Keratinocyte (primary cell): ENCODE results near the gene CLN6. TPM values are rescaled to one million over a fixed set of nuclear protein-coding genes. Genes with fewer than 3 reads are reported as not detected.

Experiments
- DNase-seq: peaks from one replicate; pipeline ENCODE4 v3.0.0-alpha.2; 2011; ENCODE audit warnings: low read depth, missing footprints, low spot score
- FAIRE-seq: peaks from 2 replicates; lab custom pipeline; 2011; peaks lifted over from hg19 to GRCh38; lab: Jason Lieb, UNC
- H2AFZ ChIP-seq: 2 replicates; pipeline ENCODE4 v1.6.0; 2012; ENCODE audit warnings: low read length, control low read depth, inconsistent platforms; ENCODE audit not compliant: control insufficient read depth
- H3K27ac ChIP-seq: 2 replicates; pipeline ENCODE4 v1.5.1; 2011; ENCODE audit warnings: low read length; ENCODE audit not compliant: control insufficient read depth, insufficient read depth
- H3K27me3 ChIP-seq: 3 replicates; pipeline ENCODE4 v1.6.0; 2011; ENCODE audit warnings: low read length; ENCODE audit not compliant: control insufficient read depth, insufficient read depth; ENCODE audit errors: extremely low read depth
- H3K36me3 ChIP-seq, 2 experiments: 2 replicates in 1 of 2; 3 replicates in 1 of 2; pipeline ENCODE4 v1.5.1; 2011; ENCODE audit warnings: low read length in 2 of 2, mild to moderate bottlenecking in 1 of 2; ENCODE audit not compliant: control insufficient read depth in 2 of 2, insufficient read depth in 2 of 2; ENCODE audit errors: extremely low read depth in 1 of 2
- H3K4me1 ChIP-seq: 3 replicates; pipeline ENCODE4 v1.5.1; 2011; ENCODE audit warnings: low read length; ENCODE audit not compliant: control insufficient read depth, insufficient read depth; ENCODE audit errors: extremely low read depth
- H3K4me2 ChIP-seq: 3 replicates; pipeline ENCODE4 v1.6.0; 2011; ENCODE audit warnings: low read depth, low read length; ENCODE audit not compliant: control insufficient read depth, insufficient read depth; ENCODE audit errors: extremely low read depth
- H3K4me3 ChIP-seq, 3 experiments: fragments of 200-600 bp in 1 of 3; sonication (generic) in 1 of 3; 2 replicates in 2 of 3; 3 replicates in 1 of 3; pipeline ENCODE4 v1.5.1; 2011 to 2016; ENCODE audit warnings: low read length in 3 of 3, mild to moderate bottlenecking in 3 of 3, control low read depth in 2 of 3, inconsistent platforms in 1 of 3, low read depth in 1 of 3, mixed read lengths in 1 of 3, mixed run types in 1 of 3, moderate library complexity in 1 of 3; ENCODE audit not compliant: control insufficient read depth in 2 of 3, insufficient read depth in 2 of 3; ENCODE audit errors: extremely low read depth in 1 of 3
- H3K79me2 ChIP-seq: 2 replicates; pipeline ENCODE4 v1.6.0; 2012; ENCODE audit warnings: low read length; ENCODE audit not compliant: control insufficient read depth, insufficient read depth
- H3K9ac ChIP-seq: 3 replicates; pipeline ENCODE4 v1.6.0; 2011; ENCODE audit warnings: low read length; ENCODE audit not compliant: control insufficient read depth, insufficient read depth; ENCODE audit errors: extremely low read depth
- H3K9me1 ChIP-seq: 3 replicates; pipeline ENCODE4 v1.6.0; 2011; ENCODE audit warnings: low read length; ENCODE audit not compliant: control insufficient read depth, insufficient read depth; ENCODE audit errors: extremely low read depth
- H3K9me3 ChIP-seq: 2 replicates; pipeline ENCODE4 v1.5.1; 2012; ENCODE audit warnings: low read depth, low read length; ENCODE audit not compliant: control insufficient read depth
- H4K20me1 ChIP-seq: 3 replicates; pipeline ENCODE4 v1.6.0; 2011; ENCODE audit warnings: low read length; ENCODE audit not compliant: control insufficient read depth, insufficient read depth; ENCODE audit errors: extremely low read depth
- CTCF ChIP-seq, 3 experiments: IDR thresholded peaks in 1 of 3; conservative IDR thresholded peaks in 1 of 3; optimal IDR thresholded peaks in 1 of 3; 2 replicates in 2 of 3; 3 replicates in 1 of 3; pipeline versions ENCODE3 to v1.5.1; 2011; ENCODE audit warnings: low read length in 3 of 3, mild to moderate bottlenecking in 3 of 3, moderate library complexity in 2 of 3, control low read depth in 1 of 3, inconsistent platforms in 1 of 3; ENCODE audit not compliant: insufficient read depth in 2 of 3; ENCODE audit errors: extremely low read depth in 1 of 3
- EZH2 ChIP-seq: IDR thresholded peaks from one replicate; pipeline ENCODE4 v1.6.1; 2012; ENCODE audit warnings: inconsistent platforms, mild to moderate bottlenecking, low read length, moderate library complexity
- dilution Hi-C: fragments of 300-500 bp; cut with MboI; formaldehyde crosslinking; loops from one replicate; pipeline ENCODE4 v1.7.0; 2020; ENCODE audit warnings: low sequenced_read_pairs; ENCODE audit not compliant: extremely low pct_ligation_motif_present
- polyA plus RNA-seq, 5 experiments: library from polyadenylated mRNA; depleted of rRNA in 3 of 5; stranded (reverse) in 3 of 5; stranded (forward) in 1 of 5; unstranded in 1 of 5; fragments of >200 nt; gene quantifications; 1 replicate in 1 of 5; 2 replicates in 3 of 5; 3 replicates in 1 of 5; pipeline versions ENCODE4 v1.2.1 to v1.2.3, GENCODE V29; 2011 to 2012; ENCODE audit warnings: missing spikeins in 2 of 5, low read depth in 1 of 5, low replicate concordance in 1 of 5

Gene CLN6
- polyA plus RNA-seq, 1 donor (not counting 4 experiments of a cell fraction or from before 2014, with no cell fraction given), result 26.7 TPM

- no peak for FAIRE-seq
These were observed 66.3 kb downstream of the CLN6 start for GRCh38 chr15:68163191-68163590.

GRCh38 chr15:68158046-68158628, 71.4 kb downstream of the CLN6 start:
- H3K4me2 ChIP-seq, result no peak overlapping the region
- H3K79me2 ChIP-seq, result no peaks in the 10 kb centered on the region
- dilution Hi-C loops, result no loop called here
- TF ChIP-seq CTCF (optimal IDR thresholded peaks at IDR 0.05 in 1 of 3, IDR thresholded peaks at IDR 0.05 in 1 of 3, conservative IDR thresholded peaks at IDR 0.05 in 1 of 3; ENCODE audit: extremely low read depth in 1 of 3, insufficient read depth in 2 of 3, low read length in 3 of 3) (no peak), EZH2 (no peak)
- FAIRE-seq (no peak), DNase-seq (no peak)
- H4K20me1 ChIP-seq, result no peaks in the 10 kb centered on the region
- H2AFZ ChIP-seq, result no peak overlapping the region
- H3K36me3 ChIP-seq, result peaks cover 3 to 18% of the 10 kb centered on the region in 2 experiments
- no peak overlapping the region for H3K27ac ChIP-seq
- H3K27me3 ChIP-seq, result no peaks in the 10 kb centered on the region
- H3K4me1 ChIP-seq, result no peaks in the 10 kb centered on the region
- no peaks in the 10 kb centered on the region for H3K9me1 ChIP-seq
- no peak overlapping the region for H3K9ac ChIP-seq
- H3K9me3 ChIP-seq, result no peaks in the 10 kb centered on the region
- no peak overlapping the region for H3K4me3 ChIP-seq

More at GRCh38 chr15:68163191-68163590, 66.3 kb downstream of the CLN6 start:
- Histone ChIP-seq H3K27me3 (no peaks in the 10 kb centered on the region), H3K9me3 (no peaks in the 10 kb centered on the region), H2AFZ (no peak overlapping the region), H3K4me1 (no peaks in the 10 kb centered on the region), H3K9me1 (no peaks in the 10 kb centered on the region), H3K4me3 (no peak overlapping the region), H3K36me3 (peaks cover 5 to 11% of the 10 kb centered on the region in 2 experiments), H3K27ac (no peak overlapping the region), H3K79me2 (no peaks in the 10 kb centered on the region), H3K4me2 (no peak overlapping the region), H3K9ac (no peak overlapping the region), H4K20me1 (no peaks in the 10 kb centered on the region)
- dilution Hi-C loops, result no loop called here
- TF ChIP-seq CTCF (optimal IDR thresholded peaks at IDR 0.05 in 1 of 3, IDR thresholded peaks at IDR 0.05 in 1 of 3, conservative IDR thresholded peaks at IDR 0.05 in 1 of 3; ENCODE audit: extremely low read depth in 1 of 3, insufficient read depth in 2 of 3, low read length in 3 of 3), result no peak
- no peak for TF ChIP-seq EZH2
- no peak for DNase-seq
